ENCODE data around the gene GALNT2. TPM values are rescaled to one million over a fixed set of nuclear protein-coding genes. Genes with fewer than 3 reads are reported as not detected.
A peak's percentile ranks its signal among the peaks of the same experiment; 100 is the strongest.

The GALNT2 gene
- total RNA-seq, 1 donor: 38.0 TPM

GRCh38 chr1:230248016-230248888, 181.2 kb downstream of the GALNT2 start:
- no peak for DNase-seq (ENCODE audit: low read depth in 2 of 3, low spot score in 2 of 3)

DNA sequence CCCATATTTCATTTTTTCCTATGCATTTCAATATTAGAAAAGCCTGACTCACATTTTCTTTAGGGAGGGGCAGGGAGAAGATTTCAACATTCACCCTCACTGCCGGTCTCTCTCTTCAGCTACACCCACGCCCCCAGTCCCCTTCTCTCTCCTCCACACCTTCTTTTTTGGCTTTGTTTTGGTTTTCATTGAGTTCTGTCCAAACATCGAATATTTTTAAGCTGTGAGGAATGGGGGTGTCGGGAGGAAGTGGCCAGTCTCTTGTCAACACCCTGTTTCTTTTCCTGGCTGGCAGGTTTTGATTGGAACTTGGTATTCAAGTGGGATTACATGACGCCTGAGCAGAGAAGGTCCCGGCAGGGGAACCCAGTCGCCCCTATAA, 181.8 kb downstream of the GALNT2 start:
- no peak for DNase-seq (ENCODE audit: low read depth in 2 of 3, low spot score in 2 of 3)

DNA sequence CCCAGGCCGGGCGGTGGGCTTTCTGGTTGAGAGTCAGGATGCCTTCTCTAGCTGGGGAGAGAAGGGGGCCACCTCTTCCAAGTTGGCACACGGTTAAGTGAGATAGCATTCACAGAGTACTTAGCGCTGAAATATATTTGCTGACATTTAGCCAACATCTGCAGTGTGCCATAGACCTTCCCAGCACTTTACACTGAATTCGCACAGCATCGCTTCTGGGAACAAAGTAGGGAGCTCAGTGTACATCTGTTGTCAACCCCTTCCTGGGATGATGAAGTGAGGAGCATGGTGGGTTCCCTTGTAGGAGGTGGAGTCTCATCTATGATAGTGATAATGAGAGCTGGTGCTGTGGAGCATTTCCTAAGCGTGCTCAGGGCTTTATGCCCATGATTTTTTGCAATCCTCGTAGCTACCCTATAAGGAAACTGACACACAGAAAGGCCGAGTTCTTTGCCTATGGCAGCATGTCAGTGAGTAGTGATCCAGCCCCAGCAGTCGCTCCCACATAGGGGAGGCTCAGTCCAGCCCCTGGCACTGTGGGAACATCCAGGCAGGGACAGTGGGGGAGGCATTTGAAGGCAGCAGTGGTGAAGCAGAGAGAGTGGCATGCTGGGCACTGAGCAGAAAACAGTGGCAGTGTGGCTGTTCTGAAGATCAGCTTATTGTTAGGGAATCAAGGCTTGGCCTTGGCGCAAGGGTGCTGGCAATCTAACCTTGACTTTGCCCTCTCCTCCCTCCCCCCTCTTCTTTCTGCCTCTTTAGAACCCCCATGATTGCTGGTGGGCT, 182.8 kb downstream of the GALNT2 start:
- DNase-seq (ENCODE audit: low read depth in 2 of 3, low spot score in 2 of 3): no peak

- no peak for DNase-seq (ENCODE audit: low read depth in 2 of 3, low spot score in 2 of 3)
These were observed 183.6 kb downstream of the GALNT2 start for GRCh38 chr1:230250666-230251065.

DNA sequence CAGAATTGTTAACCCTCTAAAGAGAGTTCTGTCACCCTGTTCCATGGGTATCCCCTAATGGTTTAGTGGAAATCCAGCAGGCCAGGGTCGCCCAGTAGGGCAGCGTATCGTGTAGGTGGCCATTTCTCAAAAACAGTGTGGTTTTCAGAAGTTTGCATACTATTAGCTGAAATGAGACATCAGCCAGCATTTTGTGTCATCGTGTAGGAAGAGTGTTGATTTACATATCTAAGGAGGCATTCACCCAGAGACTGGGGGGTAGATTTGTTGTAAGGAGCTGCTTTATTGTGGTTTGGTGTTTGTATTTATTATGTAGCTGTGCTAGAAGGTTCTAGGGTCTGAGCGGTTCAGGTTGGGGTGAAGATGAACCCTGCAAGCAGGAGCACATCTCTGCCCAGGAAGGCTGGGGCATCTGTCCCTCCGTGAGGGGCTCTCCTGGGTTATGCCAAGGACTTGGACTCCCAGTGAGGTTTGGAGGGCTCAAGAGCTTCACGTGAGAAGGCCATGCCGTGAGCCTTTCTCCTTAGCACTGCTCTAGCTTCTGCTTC, 184.7 kb downstream of the GALNT2 start:
- no peak for DNase-seq (ENCODE audit: low read depth in 2 of 3, low spot score in 2 of 3)

GRCh38 chr1:230253150-230253549, 186.1 kb downstream of the GALNT2 start:
- DNase-seq (ENCODE audit: low read depth in 2 of 3, low spot score in 2 of 3): no peak

- DNase-seq (ENCODE audit: low read depth in 2 of 3, low spot score in 2 of 3): no peak
These were observed 187.2 kb downstream of the GALNT2 start for GRCh38 chr1:230254265-230254664.

GRCh38 chr1:230255116-230255515, 188.1 kb downstream of the GALNT2 start:
- no peak for DNase-seq (ENCODE audit: low read depth in 2 of 3, low spot score in 2 of 3)

GRCh38 chr1:230255991-230256390, 189.0 kb downstream of the GALNT2 start:
- no peak for DNase-seq (ENCODE audit: low read depth in 2 of 3, low spot score in 2 of 3)

DNA sequence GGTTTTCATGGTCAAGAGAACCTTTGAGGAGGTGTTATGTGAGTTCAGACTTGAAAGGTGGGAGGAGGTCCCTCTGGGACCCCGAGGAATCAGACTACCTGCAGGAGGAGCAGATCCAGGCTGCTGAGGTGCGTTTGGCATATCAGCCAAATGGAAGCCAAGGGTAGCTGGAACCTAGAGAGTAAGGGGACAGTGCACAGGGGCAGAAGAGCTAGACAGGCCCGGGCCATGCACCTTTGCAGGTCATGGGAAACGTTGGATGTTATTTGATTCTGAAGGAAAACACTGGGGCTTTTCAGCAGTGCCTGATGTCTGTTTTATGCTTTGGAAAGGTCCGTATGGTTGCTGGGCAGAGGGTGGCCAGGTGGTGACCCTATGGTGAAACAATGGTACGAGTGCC, 189.9 kb downstream of the GALNT2 start:
- no peak for DNase-seq (ENCODE audit: low read depth in 2 of 3, low spot score in 2 of 3)

- DNase-seq (ENCODE audit: low read depth in 2 of 3, low spot score in 2 of 3): no peak
These were observed 192.6 kb downstream of the GALNT2 start for GRCh38 chr1:230259621-230260020.

GRCh38 chr1:230260831-230261230, 193.8 kb downstream of the GALNT2 start:
- DNase-seq (ENCODE audit: low read depth in 2 of 3, low spot score in 2 of 3): peak in 1 of 3 donors; percentile 26

- DNase-seq (ENCODE audit: low read depth in 2 of 3, low spot score in 2 of 3): no peak
These were observed 195.1 kb downstream of the GALNT2 start for GRCh38 chr1:230261928-230262650.

GRCh38 chr1:230262867-230263567, 196.0 kb downstream of the GALNT2 start:
- no peak for DNase-seq (ENCODE audit: low read depth in 2 of 3, low spot score in 2 of 3)

DNA sequence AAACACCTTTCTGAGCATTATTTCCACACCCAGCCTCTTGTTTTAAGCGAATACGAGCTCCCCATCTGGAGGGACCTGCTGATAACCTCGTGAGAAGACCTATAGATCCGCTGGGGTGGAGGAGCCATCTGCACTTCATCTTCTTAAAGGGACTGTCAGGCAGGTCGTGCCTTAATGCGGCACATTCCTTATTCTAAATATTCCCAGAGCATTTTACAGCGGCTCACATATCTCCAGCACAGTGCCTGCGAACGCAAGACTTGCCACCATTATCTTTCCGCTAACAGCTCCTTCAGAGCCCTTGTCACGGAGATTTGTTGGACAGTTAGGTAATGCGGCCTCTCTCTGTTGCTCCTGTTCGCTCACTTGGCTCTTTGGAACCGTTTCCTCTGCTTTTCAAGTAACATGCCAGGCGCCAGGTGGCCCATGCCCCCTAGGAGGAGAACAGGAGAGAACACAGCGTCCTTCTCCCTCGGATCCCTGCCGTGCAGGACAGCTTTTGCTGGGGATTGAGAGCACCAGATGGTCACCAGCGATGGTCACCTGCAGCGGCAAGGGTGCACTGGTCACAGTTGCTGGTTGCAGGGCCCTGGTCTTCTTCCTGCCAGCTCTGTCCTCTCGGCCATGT, 196.6 kb downstream of the GALNT2 start:
- DNase-seq (ENCODE audit: low read depth in 2 of 3, low spot score in 2 of 3): no peak

DNA sequence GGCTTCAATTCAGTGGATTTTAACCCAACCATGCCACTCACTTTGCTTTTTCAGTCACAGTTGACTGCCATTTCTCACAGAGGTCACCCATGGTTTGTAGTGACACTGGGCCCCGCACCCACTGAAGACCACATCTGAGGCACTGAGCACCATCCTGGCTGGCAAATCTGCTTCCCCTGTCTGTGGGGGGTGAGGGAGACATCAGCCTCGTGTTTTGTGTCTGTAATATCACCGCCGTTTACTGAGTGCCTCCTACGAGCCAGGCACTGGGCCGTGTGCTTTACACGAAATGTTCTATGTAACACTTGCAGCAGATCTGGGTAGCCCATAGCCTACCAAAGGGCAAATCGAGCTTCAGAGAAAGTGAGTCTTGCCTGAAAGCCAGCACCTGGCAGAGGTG, 197.3 kb downstream of the GALNT2 start:
- DNase-seq (ENCODE audit: low read depth in 2 of 3, low spot score in 2 of 3): no peak

DNA sequence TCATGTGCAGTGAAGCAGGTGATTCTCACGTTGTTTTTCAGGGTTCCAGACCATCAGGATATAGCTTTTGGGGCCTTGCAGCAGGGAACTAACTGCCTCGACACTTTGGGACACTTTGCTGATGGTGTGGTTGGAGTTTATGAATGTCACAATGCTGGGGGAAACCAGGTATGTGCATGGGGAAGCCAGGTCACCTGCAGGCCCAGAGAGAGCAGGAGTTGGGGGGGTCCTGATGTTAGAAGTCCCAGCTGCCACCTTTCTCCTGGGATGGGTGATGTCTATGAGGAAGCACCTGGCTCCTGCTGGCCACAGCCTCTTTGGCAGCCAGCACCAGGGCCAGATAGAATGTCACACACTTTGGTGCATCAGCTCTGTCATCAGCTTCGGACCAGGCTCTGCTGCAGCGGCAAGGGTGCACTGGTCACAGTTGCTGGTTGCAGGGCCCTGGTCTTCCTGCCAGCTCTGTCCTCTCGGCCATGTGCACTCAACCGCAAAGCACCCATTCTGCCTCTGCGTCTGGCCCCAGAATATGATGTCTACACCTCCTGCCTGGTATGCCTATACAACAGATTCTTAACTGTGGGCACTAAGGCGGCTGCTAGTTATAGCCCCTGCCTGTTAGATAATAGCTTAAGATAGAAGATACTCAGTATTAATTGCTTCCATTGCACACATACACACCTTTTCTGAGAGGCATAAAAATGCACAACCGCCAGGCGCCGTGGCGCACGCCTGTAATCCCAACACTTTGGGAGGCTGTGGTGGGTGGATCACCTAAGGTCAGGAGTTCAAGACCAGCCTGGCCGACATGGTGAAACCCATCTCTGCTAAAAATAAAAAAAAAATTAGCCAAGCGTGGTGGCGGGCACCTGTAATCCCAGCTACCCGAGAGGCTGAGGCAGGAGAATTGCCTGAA, 198.4 kb downstream of the GALNT2 start:
- DNase-seq (ENCODE audit: low read depth in 2 of 3, low spot score in 2 of 3): no peak

GRCh38 chr1:230266456-230266855, 199.4 kb downstream of the GALNT2 start:
- no peak for DNase-seq (ENCODE audit: low read depth in 2 of 3, low spot score in 2 of 3)
